Pons (tissue), 1 donor: Measurements from ENCODE around the gene WDR7.
"Not testable (repeated sequence)": the region's sequence is repeated elsewhere in the genome, so short reads cannot be mapped to it uniquely, and the experiment has no call there.

Source experiments
- DNase-seq: peaks from one replicate; pipeline ENCODE4 v3.0.0-alpha.2; 2016; ENCODE audit warnings: low spot score

WDR7 gene

GRCh38 chr18:56654280-56654679 lies 3.1 kb downstream of the WDR7 start:
- not testable (repeated sequence) for DNase-seq

- DNase-seq: no peak
Observed at GRCh38 chr18:56658261-56658660, 7.1 kb downstream of the WDR7 start.

- DNase-seq: no peak
Observed at GRCh38 chr18:56659111-56659510, 8.0 kb downstream of the WDR7 start.

- no peak for DNase-seq
Observed at GRCh38 chr18:56660655-56661054, 9.5 kb downstream of the WDR7 start.

- no peak for DNase-seq
Observed at GRCh38 chr18:56661360-56662062, 10.4 kb downstream of the WDR7 start.

GRCh38 chr18:56662063-56662408 lies 10.9 kb downstream of the WDR7 start:
- DNase-seq: no peak

- DNase-seq: no peak
Observed at GRCh38 chr18:56662502-56662901, 11.3 kb downstream of the WDR7 start.

- DNase-seq: no peak
Observed at GRCh38 chr18:56662902-56663301, 11.7 kb downstream of the WDR7 start.

GRCh38 chr18:56672391-56672790 lies 21.2 kb downstream of the WDR7 start:
- DNase-seq: no peak

GRCh38 chr18:56672981-56673380 lies 21.8 kb downstream of the WDR7 start:
- no peak for DNase-seq

- no peak for DNase-seq
Observed at GRCh38 chr18:56676639-56677038, 25.5 kb downstream of the WDR7 start.

GRCh38 chr18:56678836-56679565 lies 27.8 kb downstream of the WDR7 start:
- peak; percentile 88 for DNase-seq

GRCh38 chr18:56684277-56684676 lies 33.1 kb downstream of the WDR7 start:
- no peak for DNase-seq

GRCh38 chr18:56691530-56691929 lies 40.4 kb downstream of the WDR7 start:
- DNase-seq: no peak

GRCh38 chr18:56696966-56697365 lies 45.8 kb downstream of the WDR7 start:
- DNase-seq: peak; percentile 20

GRCh38 chr18:56702946-56703345 lies 51.8 kb downstream of the WDR7 start:
- DNase-seq: peak; percentile 66

- DNase-seq: peak; percentile 22
Observed at GRCh38 chr18:56709463-56709862, 58.3 kb downstream of the WDR7 start.

GRCh38 chr18:56711708-56712445 lies 60.7 kb downstream of the WDR7 start:
- no peak for DNase-seq

GRCh38 chr18:56712761-56713160 lies 61.6 kb downstream of the WDR7 start:
- no peak for DNase-seq

- DNase-seq: no peak
Observed at GRCh38 chr18:56715121-56715520, 64.0 kb downstream of the WDR7 start.

- DNase-seq: no peak
Observed at GRCh38 chr18:56716692-56717146, 65.6 kb downstream of the WDR7 start.

GRCh38 chr18:56721031-56721430 lies 69.9 kb downstream of the WDR7 start:
- DNase-seq: no peak

- DNase-seq: no peak
Observed at GRCh38 chr18:56721491-56721890, 70.3 kb downstream of the WDR7 start.
